ENCODE results near the gene NHEJ1.

GRCh38 chr2:219054956-219055903 lies 105.4 kb downstream of the NHEJ1 start:
- no peak for TF ChIP-seq CTCF (IDR thresholded peaks at IDR 0.05)
- TF ChIP-seq, protein P1, sequence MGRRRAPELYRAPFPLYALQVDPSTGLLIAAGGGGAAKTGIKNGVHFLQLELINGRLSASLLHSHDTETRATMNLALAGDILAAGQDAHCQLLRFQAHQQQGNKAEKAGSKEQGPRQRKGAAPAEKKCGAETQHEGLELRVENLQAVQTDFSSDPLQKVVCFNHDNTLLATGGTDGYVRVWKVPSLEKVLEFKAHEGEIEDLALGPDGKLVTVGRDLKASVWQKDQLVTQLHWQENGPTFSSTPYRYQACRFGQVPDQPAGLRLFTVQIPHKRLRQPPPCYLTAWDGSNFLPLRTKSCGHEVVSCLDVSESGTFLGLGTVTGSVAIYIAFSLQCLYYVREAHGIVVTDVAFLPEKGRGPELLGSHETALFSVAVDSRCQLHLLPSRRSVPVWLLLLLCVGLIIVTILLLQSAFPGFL (CRISPR knock-in tag; IDR thresholded peaks at IDR 0.05; ENCODE audit: borderline replicate concordance): no peak
- no peak for TF ChIP-seq GTF2I (CRISPR knock-in tag; conservative IDR thresholded peaks at IDR 0.05)
- TF ChIP-seq NFATC4 (CRISPR knock-in tag; IDR thresholded peaks at IDR 0.05): no peak
- no peak for TF ChIP-seq GABPB1 (CRISPR knock-in tag; IDR thresholded peaks at IDR 0.05)
- TF ChIP-seq NR2C2 (CRISPR knock-in tag; IDR thresholded peaks at IDR 0.05): no peak
- no peak for TF ChIP-seq ESRRA (CRISPR knock-in tag; IDR thresholded peaks at IDR 0.05; ENCODE audit: borderline replicate concordance)
- no peak for TF ChIP-seq ELF4 (CRISPR knock-in tag; IDR thresholded peaks at IDR 0.05; ENCODE audit: low read depth)
